ENCODE results near the gene ABCB8.

DNA sequence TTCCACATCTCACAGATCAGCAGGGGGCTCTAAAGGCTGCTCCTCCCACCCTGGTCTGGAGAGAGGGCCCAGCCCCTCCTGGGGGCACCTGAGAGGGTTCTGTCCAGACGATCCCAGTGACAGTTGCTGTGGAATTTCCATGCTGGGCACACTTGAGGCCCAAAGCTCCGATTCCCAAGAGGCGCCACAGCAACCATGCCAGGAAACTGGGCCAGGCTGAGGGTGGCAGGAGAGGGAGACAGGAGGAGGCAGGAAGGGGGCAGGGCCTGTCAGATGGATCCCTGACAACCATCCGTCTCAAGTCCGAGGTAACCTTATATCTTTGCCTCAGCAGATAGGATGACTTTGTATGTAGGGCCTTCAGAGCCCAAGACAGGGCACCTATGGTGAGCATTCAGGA is 41.7 kb upstream of the ABCB8 start:
- no peak for TF ChIP-seq POLR2A (IDR thresholded peaks at IDR 0.05)
- TF ChIP-seq, protein P1, sequence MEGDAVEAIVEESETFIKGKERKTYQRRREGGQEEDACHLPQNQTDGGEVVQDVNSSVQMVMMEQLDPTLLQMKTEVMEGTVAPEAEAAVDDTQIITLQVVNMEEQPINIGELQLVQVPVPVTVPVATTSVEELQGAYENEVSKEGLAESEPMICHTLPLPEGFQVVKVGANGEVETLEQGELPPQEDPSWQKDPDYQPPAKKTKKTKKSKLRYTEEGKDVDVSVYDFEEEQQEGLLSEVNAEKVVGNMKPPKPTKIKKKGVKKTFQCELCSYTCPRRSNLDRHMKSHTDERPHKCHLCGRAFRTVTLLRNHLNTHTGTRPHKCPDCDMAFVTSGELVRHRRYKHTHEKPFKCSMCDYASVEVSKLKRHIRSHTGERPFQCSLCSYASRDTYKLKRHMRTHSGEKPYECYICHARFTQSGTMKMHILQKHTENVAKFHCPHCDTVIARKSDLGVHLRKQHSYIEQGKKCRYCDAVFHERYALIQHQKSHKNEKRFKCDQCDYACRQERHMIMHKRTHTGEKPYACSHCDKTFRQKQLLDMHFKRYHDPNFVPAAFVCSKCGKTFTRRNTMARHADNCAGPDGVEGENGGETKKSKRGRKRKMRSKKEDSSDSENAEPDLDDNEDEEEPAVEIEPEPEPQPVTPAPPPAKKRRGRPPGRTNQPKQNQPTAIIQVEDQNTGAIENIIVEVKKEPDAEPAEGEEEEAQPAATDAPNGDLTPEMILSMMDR (IDR thresholded peaks at IDR 0.05) = no peak
- no peak for TF ChIP-seq EP300 (IDR thresholded peaks at IDR 0.05)
